HG03025 (cell line): Measurements from ENCODE around the gene OBSCN.
A peak's percentile ranks its signal among the peaks of the same experiment; 100 is the strongest.

Experiments used
- ATAC-seq: cut with Tn5 transposase; IDR thresholded peaks from one replicate; pipeline ENCODE4 v1.9.1; 2021; ENCODE audit warnings: mild to moderate bottlenecking, moderate library complexity; ENCODE audit not compliant: unreplicated experiment, low FRiP score

OBSCN gene

DNA sequence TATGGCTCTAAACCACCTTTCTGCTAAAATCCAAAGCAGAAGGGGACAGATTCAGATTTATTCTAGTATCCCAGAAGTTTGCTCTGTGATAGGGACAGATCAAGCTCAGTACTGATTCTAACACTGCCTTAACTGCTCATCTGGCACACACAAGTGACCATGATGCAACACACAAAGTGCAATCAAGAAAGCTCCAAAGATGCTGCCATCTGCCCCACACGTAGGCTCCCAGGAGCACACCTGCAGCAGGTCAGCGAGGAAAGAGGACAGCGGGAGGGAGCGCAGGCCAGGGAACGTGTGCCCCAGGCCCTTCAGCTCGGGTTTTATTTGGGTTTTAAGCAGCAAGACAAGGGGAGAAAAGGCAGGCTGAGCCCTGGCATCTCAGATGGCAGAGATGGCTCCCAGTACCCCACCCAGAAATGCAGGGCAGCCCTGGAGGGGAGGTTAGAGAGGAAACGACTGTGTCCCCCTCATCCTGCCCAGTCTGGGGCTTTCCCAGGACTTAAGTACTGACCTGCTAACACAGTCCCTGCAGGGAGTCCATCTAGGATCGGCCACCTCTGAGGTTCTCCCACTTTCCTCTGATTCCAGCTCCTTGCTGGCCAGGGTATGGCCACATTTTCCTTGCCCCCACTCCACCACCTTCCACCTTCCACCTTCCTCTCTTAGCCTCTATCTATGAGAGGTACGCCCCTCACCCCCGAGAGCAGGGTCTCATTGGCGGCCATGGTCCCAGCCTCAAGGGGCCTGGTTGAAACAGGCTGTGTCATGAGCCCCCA lies 197.5 kb downstream of the OBSCN start:
- ATAC-seq = no peak

DNA sequence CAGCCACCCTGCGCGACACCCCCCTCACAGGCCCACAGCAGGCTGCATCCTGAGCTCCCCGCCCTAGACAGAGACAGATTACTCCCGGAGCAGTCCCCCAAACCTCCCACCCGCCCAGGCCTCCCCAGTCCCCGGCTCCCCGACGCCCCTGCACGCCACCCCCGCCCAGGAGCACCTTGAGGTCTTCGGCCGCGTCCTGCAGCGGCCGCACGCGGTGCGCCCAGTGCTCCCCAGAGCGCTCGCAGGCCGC lies 198.1 kb downstream of the OBSCN start:
- peak; percentile 27 for ATAC-seq

DNA sequence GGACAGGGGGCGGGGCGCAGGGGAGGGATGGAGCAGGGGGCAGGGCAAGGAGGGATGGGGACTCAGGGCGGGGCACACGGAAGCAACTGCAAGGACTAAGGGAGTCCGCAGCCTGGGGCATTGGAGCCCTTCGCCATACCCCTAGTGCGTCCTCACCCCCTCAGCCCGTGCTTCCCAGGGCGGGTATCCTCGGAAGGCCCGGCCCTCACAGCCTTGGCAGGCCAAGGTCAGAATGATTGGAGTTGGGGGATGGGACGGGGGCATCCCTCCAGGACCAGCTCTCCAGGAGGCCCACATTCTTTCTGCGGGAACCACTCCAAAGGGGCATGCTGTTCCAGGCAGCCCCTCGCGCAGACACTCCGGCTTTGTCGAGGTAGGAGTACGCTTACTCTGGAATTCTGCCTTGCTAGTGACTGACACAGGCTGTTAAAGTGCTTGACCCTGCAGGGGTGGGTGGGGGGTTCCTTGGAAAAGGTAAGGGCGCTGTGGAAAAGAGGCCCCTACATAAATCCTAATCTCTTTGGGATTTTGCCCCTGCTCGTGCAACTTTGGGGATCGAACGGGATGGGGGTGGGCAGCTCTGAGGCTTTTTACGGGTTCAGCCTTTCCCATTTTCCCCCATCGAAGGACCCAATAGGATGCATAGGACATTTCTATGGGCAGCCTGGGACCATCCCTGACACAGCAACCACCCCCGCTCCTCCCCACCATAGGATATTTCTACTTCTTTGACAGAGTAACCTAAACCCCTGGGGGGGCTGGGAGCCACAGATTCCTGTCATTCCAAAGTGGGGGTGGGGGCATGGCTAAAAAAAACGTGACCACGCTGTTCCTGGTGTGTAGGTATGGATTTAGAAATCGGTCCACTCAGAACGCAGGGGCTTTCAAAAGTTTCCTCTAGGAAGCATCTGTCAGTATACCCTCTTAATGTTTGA lies 199.5 kb downstream of the OBSCN start:
- ATAC-seq = no peak

DNA sequence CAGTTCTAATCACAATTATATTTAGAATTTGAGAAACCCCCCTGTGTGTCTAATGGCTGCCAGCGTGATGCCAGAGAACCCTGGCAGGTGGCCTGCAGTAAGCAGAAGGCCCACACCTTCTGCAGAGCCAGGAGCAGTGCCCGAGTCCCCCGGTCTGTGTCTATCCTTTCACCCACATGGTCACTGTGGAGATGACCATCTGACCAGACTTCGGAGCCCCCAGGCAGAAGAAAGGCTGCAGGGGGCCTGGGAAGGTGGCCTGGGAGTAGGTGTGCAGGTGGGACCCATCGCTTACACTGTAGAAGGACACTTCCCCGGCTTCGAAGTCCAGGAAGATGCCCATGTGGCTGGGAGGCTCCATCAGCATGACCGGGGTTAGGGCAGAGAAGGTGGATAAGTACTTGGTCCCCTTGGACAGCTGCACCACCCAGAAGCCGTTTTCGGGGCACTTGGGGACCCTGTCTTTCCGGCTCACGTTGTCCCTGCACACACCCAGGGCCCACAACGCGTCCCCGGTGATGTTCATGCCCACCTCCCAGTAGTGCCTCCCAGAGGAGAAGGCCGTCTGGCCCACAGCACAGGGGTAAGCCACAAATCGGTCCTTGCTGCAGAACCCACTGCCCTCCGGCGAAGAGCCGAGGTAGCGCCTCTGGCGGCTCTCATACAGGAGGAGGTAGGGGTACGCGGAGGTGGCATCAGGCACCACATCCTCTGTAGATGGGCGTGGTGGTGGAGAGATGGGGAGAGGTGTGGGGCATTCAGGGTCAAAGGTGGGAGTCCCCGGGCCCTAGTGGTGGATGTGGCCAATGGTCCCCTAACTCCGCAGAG lies 200.4 kb downstream of the OBSCN start:
- no peak for ATAC-seq

DNA sequence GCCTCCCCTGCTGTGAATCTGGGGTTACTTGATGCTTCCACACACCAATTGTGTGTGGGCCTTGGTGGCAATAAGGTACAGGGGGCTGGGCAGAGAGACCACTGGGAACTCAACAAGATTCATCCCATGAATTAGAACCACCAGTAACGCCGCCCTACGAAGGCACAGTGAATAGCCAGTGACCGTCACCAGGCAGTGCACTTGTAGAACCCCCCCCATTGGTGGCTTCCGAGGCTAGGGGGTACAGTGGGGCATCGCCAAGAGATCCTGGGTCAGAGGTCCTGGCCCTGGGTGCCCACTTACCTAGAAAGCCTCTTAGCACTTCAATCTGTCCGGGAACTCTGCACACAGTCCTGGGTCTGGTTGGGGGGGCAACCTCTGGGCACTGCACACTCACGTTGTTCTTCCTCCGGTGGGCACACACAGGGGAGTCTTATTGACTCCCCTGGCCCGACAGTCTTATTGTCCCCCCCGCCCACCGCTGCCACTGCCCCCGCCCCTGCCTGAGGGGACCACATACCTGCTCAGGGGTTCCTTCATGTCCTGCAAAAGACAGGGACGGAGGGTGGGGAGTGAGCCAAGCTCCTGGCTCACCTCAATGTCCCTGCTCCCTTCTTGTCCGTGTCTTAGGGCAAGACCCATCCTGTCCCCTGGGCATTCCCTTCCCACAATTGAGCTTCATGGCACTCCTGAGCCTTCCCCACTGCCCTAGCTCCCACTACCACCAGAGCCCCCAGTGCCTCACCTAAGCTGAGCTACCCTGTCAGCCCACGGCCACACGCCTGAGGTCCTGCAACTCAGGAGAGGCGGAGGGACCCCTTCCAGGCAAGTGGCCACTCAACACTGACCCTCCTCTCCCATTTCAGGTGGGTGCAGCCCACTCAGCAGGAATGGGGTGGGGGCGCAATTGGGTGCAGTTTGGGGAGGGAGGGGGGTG lies 201.3 kb downstream of the OBSCN start:
- no peak for ATAC-seq

DNA sequence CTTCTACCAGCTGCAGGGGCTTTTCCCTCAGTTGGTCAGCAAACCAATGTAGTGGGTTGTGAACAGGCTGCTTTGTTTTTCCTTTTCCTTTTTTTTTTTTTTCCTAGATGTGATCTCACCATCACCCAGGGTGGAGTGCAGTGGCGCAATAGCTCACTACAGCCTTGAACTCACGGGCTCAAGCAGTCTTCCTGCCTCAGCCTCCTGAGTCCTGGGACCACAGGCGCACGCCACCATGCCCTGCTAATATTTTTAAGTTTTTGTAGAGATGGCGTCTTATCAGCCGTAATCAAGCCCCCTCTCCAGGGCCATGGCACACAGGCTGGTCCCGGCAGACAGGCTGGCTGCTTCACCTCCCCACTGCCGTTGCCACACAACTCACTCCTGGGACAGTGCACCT lies 202.2 kb downstream of the OBSCN start:
- no peak for ATAC-seq

DNA sequence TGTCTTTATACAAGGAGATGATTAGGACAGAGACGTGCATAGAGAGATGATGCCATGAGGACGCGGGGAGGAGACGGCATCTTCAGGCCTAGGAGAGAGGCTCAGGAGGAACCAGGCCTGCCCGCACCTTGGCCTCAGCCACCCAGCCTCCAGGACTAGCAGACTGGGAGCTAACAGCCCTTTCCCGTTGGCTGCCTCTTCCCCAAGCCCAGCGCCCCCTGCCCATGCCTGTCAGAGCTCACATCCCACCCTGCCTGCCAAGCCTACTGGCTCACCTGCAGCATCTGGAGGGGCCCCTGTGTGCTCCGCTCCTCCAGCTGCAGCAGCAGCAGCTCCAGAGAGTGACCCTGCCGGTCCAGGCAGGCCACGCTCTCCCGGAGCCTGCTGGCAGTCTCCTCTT lies 202.8 kb downstream of the OBSCN start:
- ATAC-seq = no peak

DNA sequence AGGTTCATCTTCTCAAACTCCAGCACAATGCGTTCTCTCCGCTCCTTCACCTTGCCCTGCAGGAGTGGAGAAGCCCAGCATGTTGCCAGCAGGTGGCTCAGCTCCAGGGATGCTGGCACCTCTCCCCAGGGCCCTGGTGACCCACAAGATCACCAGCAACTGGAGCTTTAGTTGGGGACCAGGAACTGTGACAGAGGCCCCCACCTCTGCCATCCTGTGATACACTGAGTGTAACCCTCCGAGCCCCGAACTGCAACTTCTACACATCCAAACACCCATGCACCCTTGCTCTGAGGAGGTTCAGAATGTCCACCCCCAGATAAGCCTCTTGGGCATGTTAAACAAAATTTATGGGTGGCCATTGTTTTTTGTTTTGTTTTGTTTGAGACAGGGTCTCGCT lies 203.3 kb downstream of the OBSCN start:
- ATAC-seq = no peak

DNA sequence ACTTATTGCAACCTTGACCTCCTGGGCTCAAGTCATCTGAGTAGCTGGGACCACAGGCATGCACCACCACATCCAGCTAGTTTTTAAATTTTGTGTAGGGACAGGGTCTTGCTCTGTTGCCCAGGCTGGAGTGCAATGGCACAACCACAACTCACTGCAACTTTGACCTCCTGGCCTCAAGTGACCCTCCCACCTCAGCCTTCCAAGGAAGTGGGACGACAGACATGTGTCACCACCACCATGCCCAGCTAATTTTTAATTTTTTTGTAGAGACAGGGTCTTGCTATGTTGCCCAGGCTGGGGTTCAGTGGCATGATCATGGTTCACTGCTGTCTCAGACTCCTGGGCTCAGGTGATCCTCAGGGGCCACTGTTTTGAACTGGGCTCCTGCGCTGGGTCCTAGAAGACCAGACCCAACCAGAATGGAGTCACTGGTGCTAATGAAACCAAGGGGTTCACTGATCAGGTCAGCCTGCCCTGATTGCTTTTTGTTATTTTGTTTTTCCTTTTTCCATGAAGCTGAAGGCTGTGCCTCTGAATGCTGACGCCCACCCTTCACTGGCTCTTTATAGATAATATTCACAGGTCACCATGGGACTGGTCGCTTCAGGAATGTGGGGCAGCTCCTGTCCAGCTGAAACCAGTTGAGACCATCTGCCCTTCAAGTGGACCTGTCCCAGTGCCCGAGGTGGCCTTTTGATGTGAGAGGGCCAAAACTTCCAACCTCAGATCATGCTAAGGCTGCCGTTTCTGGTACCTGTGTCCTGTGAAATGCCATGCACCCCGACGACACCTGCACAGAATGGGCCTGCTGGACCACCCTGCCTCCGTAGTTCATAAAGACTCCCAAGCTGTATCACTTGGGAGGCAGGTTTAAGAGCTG lies 203.9 kb downstream of the OBSCN start:
- ATAC-seq = no peak

DNA sequence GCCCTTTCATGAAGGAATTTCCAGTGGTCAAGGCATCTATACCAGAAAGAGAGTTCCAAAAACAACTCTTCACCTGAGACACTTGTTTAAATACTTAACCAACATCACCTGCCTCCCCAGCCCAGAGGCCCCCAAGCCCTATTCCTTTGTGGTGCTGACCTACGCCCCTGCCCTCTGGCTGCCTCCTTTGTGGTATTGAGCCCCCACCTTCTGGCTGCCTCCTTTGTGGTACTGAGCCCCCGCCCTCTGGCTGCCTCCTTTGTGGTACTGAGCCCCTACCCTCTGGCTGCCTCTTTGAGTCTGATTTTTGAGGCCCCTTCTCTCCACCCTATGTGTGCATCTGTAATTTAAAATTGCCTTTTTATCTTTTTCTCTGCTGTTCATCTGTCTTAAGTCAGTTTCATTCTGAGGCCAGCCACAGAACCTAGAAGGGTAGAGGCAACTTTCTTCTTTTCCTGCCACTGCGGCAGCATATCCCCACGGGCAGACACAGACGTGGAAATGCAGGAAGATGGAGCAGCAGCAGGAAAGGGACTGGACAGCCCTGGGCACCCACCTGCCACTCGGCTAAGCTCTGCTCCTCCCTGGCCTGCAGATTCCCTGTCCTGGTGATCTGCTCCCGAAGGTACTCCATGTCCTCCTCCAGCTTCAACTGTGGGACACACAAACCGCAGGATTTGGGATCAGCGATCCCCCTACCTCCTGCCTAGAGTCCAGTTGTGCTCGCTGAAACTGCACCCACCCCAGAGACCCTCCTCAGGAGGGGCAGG lies 205.6 kb downstream of the OBSCN start:
- ATAC-seq = no peak

DNA sequence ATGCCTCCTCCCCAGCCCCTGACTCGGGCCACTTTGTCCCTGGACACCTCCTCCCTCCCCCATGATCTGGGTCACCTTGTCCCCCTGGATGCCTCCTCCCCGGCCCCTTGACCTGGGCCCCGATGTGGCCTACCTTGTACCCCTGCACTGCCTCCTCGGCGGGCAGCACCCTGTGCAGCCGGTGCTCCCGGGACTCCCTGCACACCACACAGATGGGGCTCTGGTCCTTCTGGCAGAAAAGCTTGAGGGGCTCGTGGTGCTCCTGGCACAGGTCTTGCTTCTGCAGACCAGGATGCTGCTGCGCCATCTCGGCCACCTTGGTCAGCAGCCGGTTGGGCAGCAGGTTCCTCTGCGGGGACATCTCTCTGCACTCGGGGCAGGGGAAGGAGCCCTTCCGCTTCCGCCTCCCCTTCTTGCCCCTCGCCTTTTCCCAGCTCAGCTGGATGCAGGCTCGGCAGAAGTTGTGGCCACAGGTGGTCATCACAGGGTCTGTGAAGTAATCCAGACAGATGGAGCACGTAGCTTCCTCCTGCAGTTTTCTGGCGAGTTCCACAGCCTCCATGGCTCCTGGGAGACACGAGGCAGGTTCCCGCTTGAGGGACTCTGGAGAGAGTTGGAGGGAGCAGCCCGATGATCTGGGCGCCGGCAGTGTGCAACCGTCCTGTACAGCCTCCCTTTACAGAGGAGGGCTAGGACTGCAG lies 206.8 kb downstream of the OBSCN start:
- ATAC-seq = no peak

DNA sequence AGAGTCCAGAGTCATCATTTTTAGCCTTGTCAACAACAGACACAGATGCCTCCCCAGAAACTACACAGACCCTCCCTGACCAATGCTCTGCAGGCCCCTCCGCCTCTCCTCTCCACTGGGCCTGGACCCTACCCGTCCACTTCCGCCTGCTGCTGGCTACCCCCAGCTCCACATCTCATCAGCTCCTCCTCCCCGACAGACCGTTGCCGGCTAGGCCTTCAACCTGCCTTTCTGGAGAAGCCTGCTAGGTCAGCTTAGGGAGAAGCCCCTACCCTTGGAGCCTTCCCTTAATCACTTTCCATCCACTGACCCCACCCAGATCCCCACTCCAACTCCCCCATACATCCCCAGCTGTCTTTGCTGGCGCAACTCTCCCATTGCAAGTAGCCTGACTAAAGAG lies 207.4 kb downstream of the OBSCN start:
- no peak for ATAC-seq

DNA sequence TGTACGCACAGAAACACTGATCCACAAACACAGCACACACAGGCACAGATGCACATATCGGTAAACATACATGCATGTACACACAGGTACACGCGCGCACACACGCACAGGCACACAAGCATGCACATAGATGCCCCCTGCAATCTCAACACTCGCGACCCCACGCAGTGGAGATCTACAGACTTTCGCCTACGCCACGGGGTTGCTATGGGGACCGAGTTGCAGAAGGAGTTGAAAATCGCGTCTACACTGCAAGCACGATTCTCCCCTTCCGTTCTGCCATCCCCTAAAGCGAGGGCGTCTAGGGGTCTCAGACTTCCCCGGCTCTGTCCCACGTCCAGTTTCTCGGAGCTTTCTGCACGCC lies 208.0 kb downstream of the OBSCN start:
- no peak for ATAC-seq

DNA sequence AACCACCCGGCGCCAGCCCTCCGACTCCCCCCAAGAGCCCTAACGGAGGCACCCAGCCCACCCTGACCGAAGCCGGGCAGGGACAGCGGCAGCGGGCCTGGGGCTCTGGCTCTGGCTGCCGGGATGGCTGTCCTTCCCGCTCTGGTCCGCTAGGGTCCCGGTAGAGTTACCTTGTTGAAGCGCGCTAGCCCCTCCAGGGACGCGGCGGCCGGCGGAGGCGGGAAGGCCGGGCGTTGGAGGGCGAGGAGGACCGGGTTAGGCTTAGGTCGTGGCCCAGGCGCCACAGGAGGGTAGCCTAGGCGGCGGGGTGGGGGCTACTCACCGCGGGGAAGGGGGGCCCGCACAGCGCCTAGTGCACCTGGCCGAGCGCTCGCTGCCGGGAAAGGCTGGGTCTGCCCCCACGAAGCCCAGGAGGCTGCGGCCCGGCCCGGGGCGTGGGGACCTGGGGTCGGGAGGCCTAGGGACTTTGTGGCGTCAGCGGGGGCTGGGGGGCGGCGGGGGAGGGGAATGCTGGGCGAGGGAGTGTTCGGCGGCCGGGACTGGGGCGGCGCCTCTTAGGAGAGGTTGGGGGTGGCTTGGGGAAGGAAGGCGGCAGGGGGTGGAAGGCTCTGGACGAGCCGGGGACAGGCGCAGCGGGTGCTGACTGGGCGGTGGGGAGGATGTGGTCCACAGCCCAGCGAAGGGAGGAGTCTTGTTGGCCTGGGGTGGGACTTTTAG lies 208.5 kb downstream of the OBSCN start, which contains the start of gene TRIM17:
Gene TRIM17 (minus strand): TSS at position 645 of the 717 bp plus-strand sequence. CDS start 1,789 bp downstream, outside the sequence.
- ATAC-seq = no peak

DNA sequence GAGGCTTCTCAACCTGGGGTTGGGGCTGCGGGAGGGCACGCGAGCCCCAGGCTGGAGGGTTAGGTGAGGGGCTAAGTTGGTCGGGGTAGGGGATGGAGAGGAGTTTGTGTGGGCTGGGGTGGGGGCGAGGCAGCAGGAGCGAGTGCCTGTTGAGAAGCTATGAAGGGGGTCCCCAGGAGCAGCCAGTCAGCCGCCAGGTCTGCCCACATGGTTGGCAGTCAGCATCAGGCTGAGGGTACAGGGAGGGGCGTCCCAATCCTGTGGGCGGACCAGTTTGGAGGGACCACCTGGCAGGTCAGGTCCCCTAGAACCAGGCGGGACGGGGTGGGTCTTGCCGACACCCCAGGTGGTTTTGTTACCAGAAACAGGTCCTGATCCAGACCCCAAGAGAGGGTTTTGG lies 209.2 kb downstream of the OBSCN start:
- ATAC-seq = no peak

DNA sequence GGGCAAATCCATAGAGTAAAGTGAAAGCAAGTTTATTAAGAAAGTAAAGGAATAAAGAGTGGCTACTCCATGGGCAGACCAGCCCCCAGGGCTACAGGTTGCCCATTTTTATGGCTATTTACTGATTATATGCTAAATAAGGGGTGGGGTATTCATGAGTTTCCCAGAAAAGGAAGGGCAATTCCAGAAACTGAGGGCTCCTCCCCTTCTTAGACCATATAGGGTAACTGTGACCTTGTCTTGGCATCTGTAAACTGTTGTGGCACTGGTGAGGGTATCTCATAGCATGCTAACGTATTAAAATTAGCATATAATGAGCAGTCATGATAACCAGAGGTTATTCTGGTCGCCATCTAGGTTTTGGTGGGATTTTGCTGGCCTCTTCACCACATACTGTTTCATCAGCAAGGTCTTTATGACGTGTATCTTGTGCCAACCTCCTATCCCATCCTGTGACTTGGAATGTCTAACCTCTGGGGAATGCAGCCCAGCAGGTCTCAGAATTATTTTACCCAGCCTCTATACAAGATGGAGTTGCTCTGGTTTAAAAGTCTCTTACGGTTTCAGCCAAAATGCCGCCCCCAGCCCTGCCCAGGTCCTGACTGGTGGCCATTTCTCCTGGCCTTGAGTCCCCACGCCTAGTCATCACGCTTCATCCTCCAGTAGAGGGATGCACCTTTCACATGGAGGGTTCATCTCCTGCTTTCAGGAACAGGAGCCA lies 209.8 kb downstream of the OBSCN start:
- no peak for ATAC-seq
